Stimulated activated naive CD8-positive, alpha-beta T cell treated with anti-CD3 and anti-CD28 coated beads, Interleukin-15, Interleukin-2, amounts not matched to agents 100 ng/mL and 50 ng/mL, for 24 hours (primary cell): ENCODE results near the gene LINGO3.

Source experiments
- H3K27ac Mint-ChIP-seq: one replicate; pipeline ENCODE4 v1.8.0; 2021; ENCODE audit warnings: mild to moderate bottlenecking, mixed read lengths
- H3K27me3 Mint-ChIP-seq: one replicate; pipeline ENCODE4 v1.8.0; 2021; ENCODE audit warnings: mixed read lengths
- H3K36me3 Mint-ChIP-seq: one replicate; pipeline ENCODE4 v1.8.0; 2021; ENCODE audit warnings: low read depth, mixed read lengths
- H3K4me1 Mint-ChIP-seq: one replicate; pipeline ENCODE4 v1.8.0; 2021; ENCODE audit warnings: low read depth, mixed read lengths
- H3K4me3 Mint-ChIP-seq: one replicate; pipeline ENCODE4 v1.8.0; 2021; ENCODE audit warnings: mild to moderate bottlenecking, mixed read lengths
- H3K9me3 Mint-ChIP-seq: one replicate; pipeline ENCODE4 v1.8.0; 2021; ENCODE audit warnings: mixed read lengths

The LINGO3 gene

DNA sequence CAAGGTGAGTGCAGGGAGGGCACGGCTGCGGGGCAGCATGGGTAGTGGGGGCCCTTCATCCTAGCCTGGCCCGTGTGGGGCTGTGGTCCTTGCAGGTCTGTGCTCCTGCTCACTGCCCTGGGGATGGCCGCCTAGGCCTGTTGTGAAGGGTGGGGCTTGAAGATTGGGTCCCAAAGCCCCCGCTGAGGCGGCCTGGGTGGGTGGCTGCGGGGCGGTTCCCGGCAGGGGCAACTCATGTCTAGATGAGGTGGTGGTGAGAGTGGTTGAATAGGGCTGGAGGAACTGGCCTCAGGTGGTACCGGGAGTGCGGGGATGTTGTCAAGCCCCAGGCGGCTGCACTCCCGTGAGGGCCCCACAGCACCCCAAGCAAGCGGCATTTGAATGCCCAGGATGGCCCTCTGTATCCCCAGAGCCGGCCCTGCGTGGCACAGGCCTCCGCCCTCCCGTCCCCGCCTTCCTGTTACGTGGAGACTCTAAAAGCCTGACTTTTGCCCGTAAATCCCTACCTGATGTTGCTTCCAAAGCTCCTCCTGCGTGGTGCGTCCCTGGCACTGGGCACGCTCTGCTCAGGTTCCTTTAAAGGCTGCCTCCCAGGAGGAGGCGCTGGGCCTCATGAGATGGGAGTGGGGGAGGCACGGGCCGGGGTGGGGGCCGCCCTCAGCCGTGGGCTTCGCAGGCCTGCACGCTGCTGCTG is 35.5 kb upstream of the LINGO3 start:
- no peaks in the 10 kb centered on the region for H3K36me3 Mint-ChIP-seq
- H3K9me3 Mint-ChIP-seq = no peaks in the 10 kb centered on the region
- H3K27me3 Mint-ChIP-seq = no peaks in the 10 kb centered on the region
- no peak overlapping the region for H3K4me3 Mint-ChIP-seq
- no peaks in the 10 kb centered on the region for H3K4me1 Mint-ChIP-seq
- no peak overlapping the region for H3K27ac Mint-ChIP-seq

DNA sequence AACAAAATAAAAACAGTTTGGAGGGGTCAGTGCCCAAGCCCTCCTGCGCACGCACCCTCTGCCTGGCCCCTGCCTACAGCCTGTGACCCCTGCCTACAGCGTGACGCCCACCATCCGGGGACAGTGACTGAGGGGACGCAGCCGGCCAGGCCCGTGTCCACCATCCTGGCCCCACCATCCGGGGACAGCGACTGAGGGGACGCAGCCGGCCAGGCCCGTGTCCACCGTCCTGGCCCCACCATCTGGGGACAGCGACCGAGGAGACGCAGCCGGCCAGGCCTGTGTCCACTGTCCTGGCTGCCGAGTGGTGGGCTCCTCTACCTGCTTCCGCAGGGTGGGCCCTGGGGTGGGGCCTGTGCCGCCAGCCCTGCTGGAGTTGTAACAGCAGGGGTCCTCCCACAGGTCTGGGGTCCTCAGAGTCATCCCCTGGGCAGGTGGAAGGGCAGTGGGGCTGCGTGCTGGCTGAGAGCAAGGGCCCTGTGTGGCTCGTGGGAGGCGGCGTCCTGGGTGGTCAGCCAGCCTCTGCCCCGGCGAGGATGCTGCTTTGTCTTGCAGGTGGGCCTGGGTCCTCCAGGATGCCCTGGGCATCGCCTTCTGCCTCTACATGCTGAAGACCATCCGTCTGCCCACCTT is 34.8 kb upstream of the LINGO3 start:
- Mint-ChIP-seq H3K27me3 (no peaks in the 10 kb centered on the region), H3K4me1 (no peaks in the 10 kb centered on the region), H3K36me3 (no peaks in the 10 kb centered on the region), H3K27ac (no peak overlapping the region), H3K4me3 (no peak overlapping the region), H3K9me3 (no peaks in the 10 kb centered on the region)

DNA sequence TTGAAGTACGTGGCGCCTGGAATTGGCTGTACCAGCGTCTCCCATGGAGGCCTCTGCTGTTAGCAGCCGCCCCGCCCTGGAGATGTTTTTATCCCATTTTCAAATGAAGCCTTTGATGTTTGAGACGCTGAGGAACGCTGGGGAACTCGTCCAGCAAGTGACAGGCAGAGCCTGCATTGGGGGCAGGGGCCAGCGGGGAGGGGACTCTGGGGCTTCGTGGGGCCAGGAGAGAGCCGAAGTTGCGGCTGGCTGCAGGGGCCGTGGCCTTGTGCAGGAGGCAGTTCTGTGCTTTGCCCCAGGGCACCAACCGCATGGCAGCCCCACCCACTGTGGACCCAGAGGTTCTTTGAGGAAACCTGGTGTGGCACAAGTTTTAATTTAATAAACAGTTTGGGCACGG is 34.0 kb upstream of the LINGO3 start:
- Mint-ChIP-seq H3K4me3 (no peak overlapping the region), H3K4me1 (no peaks in the 10 kb centered on the region), H3K36me3 (no peaks in the 10 kb centered on the region), H3K27me3 (no peaks in the 10 kb centered on the region), H3K27ac (no peak overlapping the region), H3K9me3 (no peaks in the 10 kb centered on the region)

DNA sequence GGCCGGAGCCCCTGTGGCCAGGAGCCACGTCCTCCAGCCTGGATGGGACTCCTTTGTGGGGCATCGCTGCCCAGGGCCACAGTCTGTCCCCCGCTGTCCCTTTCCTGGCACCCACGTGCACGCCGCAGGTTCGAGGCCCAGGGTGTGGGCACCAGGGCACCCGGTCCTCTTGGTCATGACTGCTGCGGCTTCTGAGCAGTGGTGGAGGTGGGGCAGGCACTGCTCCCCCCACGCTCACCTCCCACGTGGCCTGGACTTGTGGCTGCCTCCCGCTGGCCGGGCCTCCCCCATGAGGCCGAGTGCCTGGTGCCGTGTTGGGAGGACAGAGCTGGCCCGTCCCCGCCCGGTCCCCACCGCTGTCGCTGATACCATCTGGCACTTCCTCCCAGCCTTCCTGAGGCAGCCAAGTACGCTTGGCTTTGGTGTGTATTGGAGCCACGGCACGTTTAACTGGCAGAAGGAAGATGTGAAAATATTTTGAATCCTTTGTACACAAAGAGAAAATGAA is 33.3 kb upstream of the LINGO3 start:
- Mint-ChIP-seq H3K9me3 (peaks cover 2% of the 10 kb centered on the region), H3K4me1 (peaks cover 2% of the 10 kb centered on the region), H3K27ac (no peak overlapping the region), H3K4me3 (no peak overlapping the region), H3K27me3 (no peaks in the 10 kb centered on the region), H3K36me3 (peaks cover 2% of the 10 kb centered on the region)

DNA sequence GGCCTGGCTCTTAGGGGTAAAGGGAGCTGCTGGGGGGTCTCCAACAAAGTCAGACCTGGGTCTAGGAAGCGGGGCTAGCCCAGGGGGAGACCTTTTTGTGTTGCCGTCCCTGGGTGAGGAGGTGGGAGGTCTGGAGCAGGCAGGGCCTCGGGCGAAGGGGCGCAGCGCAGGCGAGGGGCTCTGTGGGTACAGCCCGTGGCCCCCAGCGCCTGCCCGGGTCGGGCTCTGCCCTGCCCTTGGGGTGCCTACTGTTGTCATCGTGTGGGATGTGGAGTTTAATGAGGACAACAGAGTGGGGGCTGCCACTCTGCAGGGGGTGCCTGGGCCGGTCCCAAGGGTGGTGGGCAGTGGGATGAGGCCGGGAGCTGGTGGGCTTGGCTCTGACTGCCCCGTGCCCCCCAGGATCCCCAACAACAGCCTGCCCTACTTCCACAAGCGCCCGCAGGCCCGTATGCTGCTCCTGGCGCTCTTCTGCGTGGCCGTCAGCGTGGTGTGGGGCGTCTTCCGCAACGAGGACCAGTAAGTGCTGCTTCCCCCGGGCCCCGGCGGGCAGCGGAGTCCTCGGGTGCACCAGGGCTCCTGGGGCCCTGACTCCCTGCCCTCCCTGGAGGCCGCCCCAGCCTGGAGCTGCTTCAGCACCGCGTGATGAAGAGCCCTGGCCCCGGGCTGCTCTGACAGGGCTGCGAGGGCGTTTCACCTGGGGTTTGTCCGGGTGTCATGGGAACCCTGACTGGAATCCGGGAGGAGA is 32.7 kb upstream of the LINGO3 start:
- Mint-ChIP-seq H3K4me3 (no peak overlapping the region), H3K9me3 (peaks cover 8% of the 10 kb centered on the region), H3K36me3 (peaks cover 8% of the 10 kb centered on the region), H3K27ac (no peak overlapping the region), H3K27me3 (no peaks in the 10 kb centered on the region), H3K4me1 (peaks cover 8% of the 10 kb centered on the region)

DNA sequence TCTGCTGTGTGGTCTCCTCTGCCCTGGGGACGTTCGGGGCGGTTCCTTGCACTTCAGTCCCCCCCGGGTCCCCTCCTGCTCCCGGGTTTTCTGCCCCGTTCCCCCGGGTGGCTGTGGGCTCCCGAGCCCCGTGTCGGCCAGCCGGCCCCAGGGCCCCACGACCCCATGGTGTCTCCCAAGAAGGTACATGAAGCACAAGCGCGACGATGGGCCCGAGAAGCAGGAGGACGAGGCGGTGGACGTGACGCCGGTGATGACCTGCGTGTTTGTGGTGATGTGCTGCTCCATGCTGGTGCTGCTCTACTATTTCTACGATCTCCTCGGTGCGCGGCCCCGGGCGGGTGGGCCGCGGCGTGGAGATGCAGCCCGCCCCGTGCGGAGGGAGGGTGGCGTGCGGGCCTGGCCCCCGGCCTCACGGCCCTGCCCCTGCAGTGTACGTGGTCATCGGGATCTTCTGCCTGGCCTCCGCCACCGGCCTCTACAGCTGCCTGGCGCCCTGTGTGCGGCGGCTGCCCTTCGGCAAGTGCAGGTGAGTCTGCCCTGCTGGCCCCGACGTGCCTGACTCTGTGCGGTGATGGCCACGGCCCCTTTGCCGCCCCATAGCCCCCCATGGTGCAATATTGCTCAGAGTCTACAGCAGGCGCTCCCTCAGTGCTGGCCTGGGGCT is 31.8 kb upstream of the LINGO3 start:
- Mint-ChIP-seq H3K27ac (no peak overlapping the region), H3K4me1 (peaks cover 10% of the 10 kb centered on the region), H3K36me3 (peaks cover 10% of the 10 kb centered on the region), H3K27me3 (no peaks in the 10 kb centered on the region), H3K9me3 (peaks cover 9% of the 10 kb centered on the region), H3K4me3 (no peak overlapping the region)

DNA sequence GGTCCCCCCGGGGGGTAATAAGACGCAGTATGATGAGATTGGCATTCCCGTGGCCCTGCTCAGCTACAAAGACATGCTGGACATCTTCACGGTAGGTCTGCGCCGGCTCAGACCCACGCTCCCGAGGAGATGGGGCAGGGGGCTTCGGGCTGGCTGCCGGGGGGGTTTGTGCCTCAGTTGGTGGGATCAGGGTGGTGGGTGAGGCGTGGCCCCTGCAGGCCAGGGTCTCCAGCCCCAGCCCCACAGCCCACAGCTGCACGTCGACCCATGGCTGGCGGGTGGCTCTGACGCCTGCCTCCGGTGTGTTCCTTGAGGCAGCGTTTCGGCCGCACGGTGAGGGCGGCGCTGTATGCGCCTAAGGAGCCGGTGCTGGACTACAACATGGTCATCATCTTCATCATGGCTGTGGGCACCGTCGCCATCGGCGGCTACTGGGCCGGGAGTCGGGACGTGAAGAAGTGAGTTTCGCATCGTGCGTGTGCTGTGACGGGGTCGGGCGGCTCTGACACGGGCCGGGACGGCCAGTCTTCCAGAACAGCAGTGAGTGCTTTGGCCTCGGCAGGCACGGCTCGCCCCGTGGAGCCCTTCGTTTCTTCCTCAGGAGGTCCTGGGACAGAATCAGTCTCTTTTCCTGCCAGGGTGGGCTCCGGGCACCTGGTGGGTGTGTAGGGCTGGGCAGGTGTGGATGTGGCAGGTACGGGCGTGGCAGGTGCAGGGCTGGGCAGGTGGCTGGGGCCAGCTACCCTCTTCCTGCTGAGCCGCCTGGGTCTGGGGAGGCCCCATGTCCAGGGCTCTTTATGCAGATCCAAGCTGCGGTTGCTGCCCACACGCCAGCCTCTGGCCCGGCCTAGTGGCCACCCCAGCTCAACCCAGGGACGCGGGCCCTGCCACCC is 31.0 kb upstream of the LINGO3 start:
- Mint-ChIP-seq H3K27me3 (no peaks in the 10 kb centered on the region), H3K36me3 (peaks cover 10% of the 10 kb centered on the region), H3K4me3 (no peak overlapping the region), H3K27ac (no peak overlapping the region), H3K4me1 (peaks cover 11% of the 10 kb centered on the region), H3K9me3 (peaks cover 9% of the 10 kb centered on the region)

DNA sequence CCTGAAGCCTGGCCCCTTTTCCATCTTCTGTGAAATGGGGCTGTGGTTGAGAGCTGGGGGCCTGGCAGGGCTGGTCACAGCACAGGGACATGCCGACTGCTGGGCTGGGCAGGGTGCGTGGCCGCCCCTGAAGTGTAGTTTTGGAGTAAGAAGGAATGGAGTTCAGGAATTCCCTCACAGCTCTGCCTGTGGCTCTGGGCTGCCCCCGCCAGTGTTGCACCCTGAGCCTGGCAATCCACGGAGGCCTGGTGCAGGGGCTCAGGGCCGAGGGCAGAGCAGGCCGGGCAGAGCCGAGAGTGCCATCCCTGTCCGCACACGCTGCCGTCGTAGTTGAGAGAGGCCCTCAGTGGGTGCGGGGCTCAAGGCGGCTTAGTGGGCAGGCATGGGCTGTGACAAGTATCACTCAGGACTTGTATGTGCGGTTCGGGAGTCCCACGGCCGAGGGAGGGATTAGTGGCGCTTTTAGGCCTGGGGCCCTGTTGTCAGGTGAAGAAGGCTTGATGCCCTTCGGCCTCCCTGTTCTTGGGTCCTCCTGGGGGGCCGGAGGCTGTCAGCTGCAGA is 30.2 kb upstream of the LINGO3 start:
- no peak overlapping the region for H3K27ac Mint-ChIP-seq
- peaks cover 19% of the 10 kb centered on the region for H3K4me1 Mint-ChIP-seq
- H3K36me3 Mint-ChIP-seq = peaks cover 10% of the 10 kb centered on the region
- H3K4me3 Mint-ChIP-seq = no peak overlapping the region
- H3K9me3 Mint-ChIP-seq = peaks cover 9% of the 10 kb centered on the region
- no peaks in the 10 kb centered on the region for H3K27me3 Mint-ChIP-seq

DNA sequence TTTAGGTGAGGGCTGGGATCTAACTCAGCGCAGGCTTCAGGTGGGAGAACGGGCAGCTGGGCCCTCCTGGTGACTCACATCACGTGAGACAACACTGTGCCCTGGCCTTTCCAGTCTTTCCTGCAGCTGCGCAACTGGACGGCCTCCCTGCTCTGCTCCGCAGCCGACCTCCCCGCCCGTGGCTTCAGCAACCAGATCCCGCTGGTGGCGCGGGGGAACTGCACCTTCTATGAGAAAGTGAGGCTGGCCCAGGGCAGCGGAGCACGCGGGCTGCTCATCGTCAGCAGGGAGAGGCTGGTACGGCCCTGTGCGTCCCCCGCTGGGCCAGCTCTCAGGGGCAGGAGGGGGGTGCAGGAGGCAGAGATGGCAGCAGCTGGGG is 29.4 kb upstream of the LINGO3 start:
- H3K27ac Mint-ChIP-seq = no peak overlapping the region
- peaks cover 9% of the 10 kb centered on the region for H3K9me3 Mint-ChIP-seq
- no peak overlapping the region for H3K4me3 Mint-ChIP-seq
- H3K4me1 Mint-ChIP-seq = peaks cover 23% of the 10 kb centered on the region
- H3K36me3 Mint-ChIP-seq = peaks cover 10% of the 10 kb centered on the region
- no peaks in the 10 kb centered on the region for H3K27me3 Mint-ChIP-seq

DNA sequence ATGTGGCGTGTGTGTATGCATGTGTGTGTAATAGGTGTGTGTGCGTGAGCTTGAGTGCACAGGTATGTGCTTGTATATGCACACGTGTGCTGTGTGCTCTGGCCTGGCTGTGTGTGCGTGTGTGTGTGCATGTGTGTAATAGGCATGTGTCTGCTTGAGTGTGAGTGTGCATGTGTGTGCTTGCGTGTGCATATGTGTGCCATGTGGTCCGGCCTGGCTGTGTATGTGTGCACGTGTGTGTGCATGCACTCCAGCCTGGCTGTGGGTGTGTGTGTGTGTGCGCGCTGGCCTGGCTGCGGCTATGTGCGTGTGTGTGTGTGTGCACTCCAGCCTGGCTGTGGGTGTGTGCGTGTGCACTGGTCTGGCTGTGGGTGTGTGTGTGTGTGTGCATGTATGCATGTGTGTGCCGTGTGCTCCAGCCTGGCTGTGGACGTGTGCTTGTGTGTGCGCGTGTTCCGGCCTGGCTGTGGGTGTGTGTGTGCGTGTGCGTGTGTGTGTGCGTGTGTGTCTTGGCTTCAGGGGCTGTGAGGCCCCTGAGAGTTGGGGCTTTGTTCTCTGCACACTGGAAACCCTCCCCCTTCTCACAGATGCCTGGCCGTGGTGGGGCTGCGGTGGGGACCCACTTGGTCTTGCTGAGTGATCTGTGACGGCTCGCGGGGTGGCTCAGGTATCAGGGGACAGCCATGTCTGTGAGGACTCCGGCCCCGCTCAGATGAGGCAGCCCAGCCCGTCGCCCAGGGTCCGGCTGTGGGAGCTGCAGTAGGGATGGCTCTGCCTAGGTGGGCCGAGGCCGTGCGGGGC is 28.8 kb upstream of the LINGO3 start:
- peaks cover 10% of the 10 kb centered on the region for H3K36me3 Mint-ChIP-seq
- peaks cover 29% of the 10 kb centered on the region for H3K4me1 Mint-ChIP-seq
- H3K27me3 Mint-ChIP-seq = no peaks in the 10 kb centered on the region
- no peak overlapping the region for H3K27ac Mint-ChIP-seq
- peaks cover 9% of the 10 kb centered on the region for H3K9me3 Mint-ChIP-seq
- no peak overlapping the region for H3K4me3 Mint-ChIP-seq

DNA sequence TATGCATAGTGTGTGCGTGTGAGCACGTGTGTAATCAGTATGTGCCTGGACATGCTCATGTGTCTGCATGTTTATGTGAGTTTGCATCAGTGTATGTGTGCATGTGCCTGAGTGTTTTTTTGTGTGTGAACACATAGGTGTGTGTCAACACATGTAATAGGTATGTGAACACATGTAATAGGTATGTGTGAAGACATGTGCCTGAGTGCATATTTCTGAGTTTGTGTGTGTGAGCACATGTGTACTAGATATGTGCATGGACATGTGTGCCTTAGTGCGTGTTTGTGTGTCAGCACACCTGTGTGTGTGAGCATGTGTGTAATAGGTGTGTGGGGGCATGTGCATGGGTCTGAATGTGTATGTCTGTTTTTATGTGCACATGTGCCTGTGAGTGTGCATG is 27.9 kb upstream of the LINGO3 start:
- Mint-ChIP-seq H3K4me1 (peaks cover 38% of the 10 kb centered on the region), H3K4me3 (no peak overlapping the region), H3K36me3 (peaks cover 10% of the 10 kb centered on the region), H3K9me3 (peaks cover 9% of the 10 kb centered on the region), H3K27me3 (no peaks in the 10 kb centered on the region), H3K27ac (no peak overlapping the region)

DNA sequence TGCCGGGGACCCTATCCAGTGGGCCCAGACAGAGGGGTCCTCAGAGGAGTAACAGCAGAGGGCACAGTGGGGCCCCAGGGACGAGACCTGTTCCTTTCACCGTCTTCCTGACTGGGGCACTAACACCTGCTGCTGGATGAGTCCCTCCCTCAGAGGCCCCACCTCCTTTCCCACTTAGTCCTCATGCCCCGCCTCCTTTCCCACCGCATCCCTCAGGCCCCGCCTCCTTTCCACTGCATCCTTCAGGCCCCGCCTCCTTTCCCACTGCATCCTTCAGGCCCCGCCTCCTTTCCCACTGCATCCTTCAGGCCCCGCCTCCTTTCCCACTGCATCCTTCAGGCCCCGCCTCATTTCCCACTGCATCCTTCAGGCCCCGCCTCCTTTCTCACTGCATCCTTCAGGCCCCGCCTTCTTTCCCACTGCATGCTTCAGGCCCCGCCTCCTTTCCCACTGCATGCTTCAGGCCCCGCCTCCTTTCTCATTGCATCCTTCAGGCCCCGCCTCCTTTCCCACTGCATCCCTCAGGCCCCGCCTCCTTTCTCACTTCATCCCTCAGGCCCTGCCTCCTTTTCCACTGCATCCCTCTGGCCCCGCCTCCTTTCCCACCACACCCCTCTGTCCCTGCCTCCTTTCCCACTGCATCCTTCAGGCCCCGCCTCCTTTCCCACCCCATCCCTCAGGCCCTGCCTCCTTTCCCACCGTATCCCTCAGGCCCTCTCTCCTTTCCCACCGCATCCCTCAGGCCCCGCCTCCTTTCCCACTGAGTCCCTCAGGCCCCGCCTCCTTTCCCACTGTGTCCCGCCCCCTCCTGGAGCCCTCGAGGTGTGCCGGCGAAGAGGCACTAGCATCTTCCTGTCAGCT is 27.3 kb upstream of the LINGO3 start:
- Mint-ChIP-seq H3K36me3 (peaks cover 10% of the 10 kb centered on the region), H3K27ac (no peak overlapping the region), H3K9me3 (peaks cover 9% of the 10 kb centered on the region), H3K27me3 (no peaks in the 10 kb centered on the region), H3K4me3 (no peak overlapping the region), H3K4me1 (peaks cover 44% of the 10 kb centered on the region)

DNA sequence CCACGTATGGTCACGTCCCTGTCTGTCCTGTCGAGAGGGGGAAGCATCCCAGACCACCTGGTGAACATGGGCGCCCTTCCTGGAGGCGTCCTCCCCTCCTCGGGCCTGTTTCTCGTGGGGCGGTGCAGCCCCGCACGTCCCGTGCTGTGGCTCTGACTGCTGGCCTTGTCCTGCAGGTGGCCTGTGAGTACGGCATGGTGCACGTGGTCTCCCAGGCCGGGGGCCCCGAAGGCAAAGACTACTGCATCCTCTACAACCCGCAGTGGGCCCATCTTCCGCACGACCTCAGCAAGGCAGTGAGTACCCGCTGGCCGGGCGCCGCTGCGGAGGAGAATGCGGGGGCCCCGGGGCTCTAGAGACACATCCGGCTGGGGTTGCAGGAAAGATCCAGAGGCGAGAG is 26.5 kb upstream of the LINGO3 start:
- Mint-ChIP-seq H3K4me3 (no peak overlapping the region), H3K4me1 (peaks cover 52% of the 10 kb centered on the region), H3K27ac (no peak overlapping the region), H3K27me3 (no peaks in the 10 kb centered on the region), H3K36me3 (peaks cover 10% of the 10 kb centered on the region), H3K9me3 (peaks cover 9% of the 10 kb centered on the region)
